Hippocampal formation (tissue), 2 donors: ENCODE data around the gene TPSAB1.
"Not testable (repeated sequence)": the region's sequence is repeated elsewhere in the genome, so short reads cannot be mapped to it uniquely, and the experiment has no call there.

Experiments used
- DNase-seq, 2 donors: peaks; one replicate each; lab custom pipeline; 2025; lab: John Stamatoyannopoulos, UW

Gene TPSAB1

DNA sequence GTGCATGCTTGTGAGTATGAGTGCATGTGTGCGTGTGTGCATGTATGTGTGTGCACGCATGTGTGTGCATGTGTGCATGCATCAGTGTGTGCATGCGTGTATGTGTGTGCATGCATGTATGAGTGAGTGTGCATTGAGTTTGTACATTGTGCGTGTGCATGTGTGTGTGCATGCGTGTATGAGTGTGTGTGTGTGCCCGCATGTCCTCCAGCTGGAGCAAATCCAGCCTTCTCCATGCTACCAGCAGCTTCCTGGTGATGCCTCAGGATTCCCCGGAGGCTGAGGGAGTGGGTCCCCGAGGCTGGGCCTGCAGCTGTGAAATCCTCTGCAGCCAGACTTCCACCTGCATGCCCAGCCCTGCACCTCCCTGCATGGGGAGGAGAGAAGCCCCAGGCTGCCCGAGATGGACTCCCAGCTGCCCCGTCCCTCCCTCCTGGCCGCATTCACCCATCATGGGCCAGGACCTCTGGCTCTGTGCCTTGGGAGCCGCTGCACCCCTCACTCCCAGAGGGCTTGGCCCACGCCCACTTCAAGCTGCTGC, 24.7 kb downstream of the TPSAB1 start:
- DNase-seq: no peak

- DNase-seq: no peak
Observed at GRCh38 chr16:1265826-1266225, 25.3 kb downstream of the TPSAB1 start.

DNA sequence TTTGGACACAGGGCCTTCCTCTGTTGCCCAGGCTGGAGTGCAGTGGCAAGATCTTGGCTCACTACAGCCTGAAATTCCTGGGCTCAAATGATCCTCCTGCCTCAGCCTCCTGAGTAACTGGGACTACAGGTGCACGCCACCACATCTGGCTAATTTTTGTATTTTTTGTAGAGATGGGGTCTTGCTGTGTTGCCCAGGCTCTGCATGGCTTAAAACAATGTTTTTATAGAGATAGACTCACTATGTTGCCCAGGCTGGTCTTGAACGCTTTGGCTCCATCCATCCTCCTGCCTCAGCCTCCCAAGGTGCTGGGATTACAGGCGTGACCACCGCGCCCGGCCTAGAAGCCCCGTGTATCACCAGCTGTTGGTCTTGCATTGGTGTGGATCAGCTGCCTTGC, 28.9 kb downstream of the TPSAB1 start:
- not testable (repeated sequence) for DNase-seq

- no peak for DNase-seq
Observed at GRCh38 chr16:1271380-1271723, 30.8 kb downstream of the TPSAB1 start.

DNA sequence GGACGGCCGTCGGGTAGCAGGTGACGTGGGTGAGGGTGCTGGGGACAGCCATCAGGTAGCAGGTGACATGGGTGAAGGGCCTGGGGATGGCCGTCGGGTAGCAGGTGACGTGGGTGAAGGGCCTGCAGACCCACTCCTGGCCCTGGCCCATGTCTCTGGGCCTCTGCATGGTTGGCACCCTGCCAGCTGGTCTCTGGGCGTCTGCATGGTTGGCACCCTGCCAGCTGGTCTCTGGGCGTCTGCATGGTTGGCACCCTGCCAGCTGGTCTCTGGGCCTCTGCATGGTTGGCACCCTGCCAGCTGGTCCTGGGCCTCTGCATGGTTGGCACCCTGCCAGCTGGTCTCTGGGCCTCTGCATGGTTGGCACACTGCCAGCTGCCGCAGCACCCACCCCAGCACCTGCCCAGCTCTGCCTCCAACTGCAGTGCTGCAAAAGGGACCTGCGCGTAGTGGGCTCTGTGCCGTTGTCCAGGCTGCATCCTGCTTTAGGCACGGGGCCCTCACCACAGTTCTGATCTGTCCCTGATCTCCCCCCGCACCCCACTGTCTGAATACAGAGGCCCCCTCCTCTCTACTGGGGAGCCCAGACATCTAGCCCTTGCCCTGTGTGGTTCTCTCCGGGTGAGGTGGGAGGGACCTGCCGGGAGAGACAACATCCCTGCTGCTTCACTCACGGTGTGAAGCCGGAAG, 31.4 kb downstream of the TPSAB1 start:
- DNase-seq: not testable (repeated sequence)

DNA sequence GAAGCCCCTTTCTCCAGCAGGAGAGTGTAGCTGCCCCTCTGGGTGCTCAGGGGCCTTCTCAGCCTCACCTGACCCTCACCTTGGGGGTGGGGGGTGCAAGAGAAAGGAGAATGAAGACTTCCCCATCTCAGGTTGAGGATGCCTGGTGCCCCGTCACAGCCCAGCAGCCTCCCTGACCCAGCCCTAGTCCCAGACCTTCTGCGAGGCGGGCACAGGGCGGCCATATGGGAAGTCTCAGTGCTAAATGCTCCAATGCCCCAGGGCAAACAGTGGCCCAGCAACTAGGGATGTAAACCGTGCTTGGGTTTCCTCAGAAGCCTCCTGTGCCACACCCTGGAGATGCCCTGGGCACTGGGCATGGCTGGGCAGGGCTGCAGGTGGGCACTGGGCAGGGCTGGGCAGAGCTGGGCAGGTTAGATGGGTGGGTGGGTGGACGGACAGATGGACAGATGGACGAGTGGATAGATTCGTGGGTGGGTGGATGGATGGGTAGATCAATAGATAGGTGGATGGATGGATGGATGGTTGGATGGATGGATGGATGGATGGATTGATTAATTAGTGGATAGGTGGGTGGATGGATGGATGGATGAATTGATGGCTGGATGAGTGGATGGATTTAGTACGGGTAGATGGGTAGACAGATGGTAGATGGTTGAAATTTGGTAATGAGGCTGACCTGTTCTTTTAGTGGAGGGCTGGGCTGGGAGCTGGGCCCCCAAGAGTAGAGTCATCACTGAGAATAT, 32.1 kb downstream of the TPSAB1 start:
- no peak for DNase-seq

DNA sequence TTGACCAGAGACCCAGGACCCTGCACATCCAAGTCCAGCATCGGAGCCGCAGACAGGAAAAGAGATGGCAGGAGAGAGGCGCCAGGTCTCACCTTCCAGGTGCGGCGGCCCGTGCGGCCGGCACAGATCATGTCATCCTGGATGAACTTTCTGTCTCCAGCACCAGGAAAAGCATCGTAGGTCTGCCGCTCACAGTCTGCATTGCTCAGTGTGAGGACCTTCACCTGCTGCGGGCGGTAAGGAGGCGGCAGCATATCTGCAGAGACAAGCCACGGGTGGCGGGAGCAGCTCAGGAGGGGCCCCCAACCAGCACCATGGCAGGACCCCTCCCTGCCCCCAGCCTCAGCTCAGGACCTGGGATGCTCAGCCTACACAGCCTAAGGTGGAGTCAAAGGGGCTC, 33.3 kb downstream of the TPSAB1 start:
- no peak for DNase-seq

GRCh38 chr16:1274767-1275166, 34.3 kb downstream of the TPSAB1 start:
- DNase-seq: no peak

GRCh38 chr16:1275791-1276579, 35.5 kb downstream of the TPSAB1 start:
- no peak for DNase-seq

- DNase-seq: no peak
Observed at GRCh38 chr16:1276580-1276878, 36.0 kb downstream of the TPSAB1 start.

DNA sequence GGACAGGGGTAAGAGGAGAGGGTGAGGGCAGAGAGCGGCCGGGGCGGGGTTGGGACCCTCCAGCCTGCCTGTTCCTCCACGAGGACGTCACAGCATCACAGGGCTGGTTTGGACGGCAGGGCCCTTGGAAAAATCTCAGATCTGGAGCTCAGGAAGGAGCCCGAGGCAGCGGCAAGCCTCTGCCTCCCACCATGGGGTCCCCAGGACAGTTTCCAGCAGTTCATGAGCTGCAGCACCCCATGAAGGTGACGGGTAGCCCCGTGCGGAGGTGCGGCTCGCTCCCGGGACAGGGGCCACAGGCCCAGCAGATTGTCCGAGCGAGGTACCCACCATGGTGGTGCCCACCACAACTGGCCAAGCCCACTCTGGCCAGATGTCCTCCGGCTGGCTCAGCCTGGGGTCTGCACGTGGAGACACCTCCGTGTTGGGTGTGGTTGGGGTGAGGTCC, 36.7 kb downstream of the TPSAB1 start:
- DNase-seq: no peak

- DNase-seq: no peak
Observed at GRCh38 chr16:1277617-1278282, 37.2 kb downstream of the TPSAB1 start.

GRCh38 chr16:1278477-1278876, 38.0 kb downstream of the TPSAB1 start:
- DNase-seq: no peak

DNA sequence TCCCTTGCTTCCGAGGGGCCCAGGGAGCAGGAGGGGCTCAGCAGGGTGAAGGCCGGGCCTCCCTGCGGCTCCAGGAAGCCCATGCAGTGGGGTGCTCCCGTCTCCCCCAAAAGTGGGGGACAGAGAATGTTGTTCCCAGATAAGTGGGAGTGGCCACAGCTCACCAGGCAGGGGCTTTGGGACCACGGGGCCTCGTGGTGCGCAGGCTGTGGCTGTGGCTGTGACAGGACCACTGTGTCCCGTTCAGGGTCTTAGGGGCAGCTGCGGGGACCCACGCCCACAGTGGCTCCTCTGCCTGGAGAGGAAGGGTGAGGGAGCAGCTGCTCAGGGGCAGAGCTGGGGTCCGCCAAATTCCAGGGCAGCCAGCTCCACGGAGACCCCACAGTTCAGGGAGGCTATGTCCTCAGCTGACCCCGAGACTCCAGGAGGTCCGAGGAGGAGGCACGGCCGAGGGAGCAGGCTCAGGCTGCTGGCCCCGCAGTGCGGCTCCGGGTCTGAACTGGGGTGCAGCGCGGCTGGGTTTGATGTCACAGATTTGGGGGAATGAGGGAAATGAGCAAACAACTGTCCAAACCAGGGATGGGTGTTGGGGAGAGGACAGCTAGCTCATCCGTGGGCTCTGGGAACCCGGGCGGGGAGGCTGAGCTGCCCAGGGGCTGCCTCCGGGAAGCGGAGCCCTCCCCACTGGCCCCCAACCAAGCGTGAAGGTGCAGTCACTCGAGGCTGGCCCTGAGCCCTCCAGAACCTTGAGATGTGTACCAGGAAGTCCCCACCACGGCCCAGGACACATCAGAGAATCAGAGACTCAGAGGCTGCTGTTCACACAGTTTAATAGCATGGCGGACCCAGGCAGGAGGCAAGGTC, 38.8 kb downstream of the TPSAB1 start:
- no peak for DNase-seq

- no peak for DNase-seq
Observed at GRCh38 chr16:1279945-1280589, 39.6 kb downstream of the TPSAB1 start.

DNA sequence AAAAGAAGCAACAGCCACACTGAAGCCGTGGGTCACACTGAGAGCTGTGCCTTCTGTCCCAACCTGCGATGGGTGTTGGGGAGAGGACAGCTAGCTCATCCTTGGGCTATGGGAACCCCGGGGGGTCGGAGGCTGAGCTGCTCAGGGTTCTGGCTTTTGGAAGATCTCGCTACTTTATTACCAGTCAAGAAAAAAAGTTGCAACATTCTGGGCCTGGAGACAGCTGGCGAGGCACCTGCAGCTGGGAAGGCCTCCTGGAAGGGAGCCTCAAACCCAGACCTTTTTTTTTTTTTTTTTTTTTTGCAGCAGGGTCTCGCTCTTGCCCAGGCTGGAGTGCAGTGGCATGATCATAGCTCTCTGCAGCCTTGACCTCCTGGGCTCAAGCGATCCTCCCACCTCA, 40.3 kb downstream of the TPSAB1 start:
- no peak for DNase-seq

- no peak for DNase-seq
Observed at GRCh38 chr16:1281517-1281916, 41.0 kb downstream of the TPSAB1 start.

GRCh38 chr16:1282324-1282973, 41.9 kb downstream of the TPSAB1 start:
- no peak for DNase-seq

DNA sequence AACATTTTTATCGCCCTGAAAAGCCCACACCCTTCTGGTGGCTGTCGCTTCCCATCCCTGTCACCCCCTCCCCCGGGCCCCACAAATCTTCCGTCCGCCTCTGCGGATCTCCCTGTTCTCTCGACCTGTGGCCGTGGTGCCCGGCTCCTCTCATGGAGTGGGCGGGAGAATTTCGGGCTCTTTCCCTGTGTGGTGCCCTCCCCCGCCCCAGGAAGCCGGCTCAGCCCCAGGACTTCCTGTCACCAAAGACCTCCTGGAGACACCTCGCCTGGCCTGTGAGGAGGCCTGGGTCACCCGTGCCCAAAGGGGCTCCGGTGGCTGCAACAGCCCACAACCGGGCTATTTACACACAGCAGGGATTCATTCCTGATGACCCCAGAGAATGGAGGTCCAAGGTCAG, 42.8 kb downstream of the TPSAB1 start:
- no peak for DNase-seq

DNA sequence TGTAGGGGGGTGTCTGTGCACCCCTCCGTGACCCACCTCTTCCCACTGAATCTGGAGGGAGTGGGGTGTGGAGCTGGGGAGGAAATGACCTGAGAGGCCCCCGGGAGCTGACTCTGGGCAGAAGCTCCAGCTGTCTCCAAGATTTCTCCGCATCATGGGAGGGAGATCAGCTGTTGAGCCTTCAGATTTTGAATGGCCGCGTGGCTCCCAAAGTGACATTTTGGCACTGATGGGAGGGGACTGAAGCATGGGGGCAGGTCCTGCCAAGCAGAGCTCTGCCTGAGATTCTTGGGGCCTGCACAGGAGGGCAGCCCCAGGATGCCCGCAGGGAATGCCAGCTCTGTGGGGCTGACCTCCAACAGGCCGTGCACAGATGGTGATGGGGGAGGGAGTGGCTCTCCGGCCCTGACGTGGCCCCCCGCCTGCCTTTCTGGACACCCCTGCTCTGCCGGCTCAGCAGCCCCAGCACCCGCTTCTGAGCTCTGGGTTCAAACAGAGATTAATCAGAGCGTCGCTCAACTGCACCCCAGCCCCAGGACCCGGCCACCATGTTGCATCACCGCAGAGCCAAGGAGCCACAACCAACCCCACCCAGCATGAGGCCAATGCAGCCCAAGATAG, 43.6 kb downstream of the TPSAB1 start:
- DNase-seq: no peak
